Stimulated activated CD8-positive, alpha-beta memory T cell treated with anti-CD3 and anti-CD28 coated beads, Interleukin-15, amount 100 ng/mL, for 24 hours (primary cell): Measurements from ENCODE around the gene MR1.
"Not testable (repeated sequence)": the region's sequence is repeated elsewhere in the genome, so short reads cannot be mapped to it uniquely, and the experiment has no call there.

ENCODE experiments used
- DNase-seq: peaks from one replicate; pipeline ENCODE4 v3.0.0-alpha.2; 2020; ENCODE audit warnings: low read depth

The MR1 gene

DNA sequence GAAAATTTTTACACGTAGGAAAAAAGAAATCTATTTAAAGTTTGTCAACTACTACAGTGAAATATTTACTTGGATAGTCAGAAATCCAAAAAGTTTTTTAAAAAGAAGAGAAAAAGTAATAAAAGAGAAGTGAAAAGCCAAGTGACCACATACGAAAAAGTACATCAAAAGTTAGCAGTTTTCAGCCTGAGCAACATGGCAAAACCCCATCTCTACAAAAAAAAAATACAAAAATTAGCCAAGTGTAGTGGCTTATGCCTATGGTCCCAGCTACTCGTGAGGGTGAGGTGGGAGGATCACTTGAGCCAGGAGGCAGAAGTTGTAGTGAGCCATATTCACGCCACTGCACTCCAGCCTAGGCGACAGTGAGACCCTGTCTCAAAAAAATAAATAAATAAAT lies 5.2 kb upstream of the MR1 start:
- no peak for DNase-seq

DNA sequence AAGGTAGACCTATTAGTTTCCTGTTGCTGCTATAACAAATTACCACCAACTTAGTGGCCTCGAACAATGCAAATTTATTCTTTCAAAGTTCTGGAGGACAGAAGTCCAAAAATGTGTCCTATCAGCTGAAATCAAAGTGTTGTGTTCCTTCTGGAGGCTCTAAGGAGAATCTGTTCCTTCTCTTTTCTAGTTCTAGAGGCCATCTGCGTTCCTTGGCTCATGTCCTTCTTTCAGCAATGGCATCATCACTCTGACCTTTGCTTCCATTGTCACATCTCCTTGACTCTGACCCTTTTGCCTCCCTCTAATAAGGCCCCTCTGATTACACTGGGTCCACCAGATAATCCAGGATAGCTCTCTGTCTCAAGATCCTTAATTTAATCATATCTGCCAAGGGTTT lies 1.2 kb upstream of the MR1 start:
- no peak for DNase-seq

DNA sequence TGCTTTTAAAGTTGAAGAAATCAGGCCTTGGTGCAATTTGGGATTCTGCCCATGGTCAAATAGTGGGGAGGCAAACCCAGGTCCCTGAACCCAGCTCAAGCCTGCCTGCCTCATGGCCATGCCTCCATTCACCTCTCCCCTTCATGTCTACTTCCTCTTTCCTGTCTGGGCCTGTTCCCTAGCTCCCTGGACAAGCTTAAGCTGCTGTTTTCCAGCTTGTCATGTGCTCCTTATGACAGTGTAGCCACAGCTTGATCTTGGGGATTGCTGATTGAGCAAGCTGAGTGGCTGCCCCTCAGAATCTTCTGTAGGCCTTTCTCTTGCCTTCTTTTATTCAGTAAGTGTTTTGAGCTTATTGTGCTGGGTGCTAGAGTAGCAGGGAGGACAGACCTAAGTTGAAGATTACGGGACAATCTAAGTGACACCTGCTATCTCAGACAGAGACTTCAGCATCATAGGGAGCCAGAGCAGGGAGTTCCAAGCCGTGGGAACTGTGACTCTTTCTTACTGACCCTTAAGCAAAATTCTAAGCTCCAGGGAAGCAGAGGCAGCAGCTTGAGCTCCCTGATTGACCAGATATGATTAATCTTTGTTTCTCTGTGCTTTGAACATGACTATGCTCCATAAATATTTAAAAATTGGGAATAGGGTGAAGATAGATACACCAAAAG lies 520 bp upstream of the MR1 start:
- DNase-seq: no peak

GRCh38 chr1:181035210-181035609 lies 1.4 kb downstream of the MR1 start:
- not testable (repeated sequence) for DNase-seq

GRCh38 chr1:181036107-181036836 lies 2.5 kb downstream of the MR1 start:
- DNase-seq: no peak

DNA sequence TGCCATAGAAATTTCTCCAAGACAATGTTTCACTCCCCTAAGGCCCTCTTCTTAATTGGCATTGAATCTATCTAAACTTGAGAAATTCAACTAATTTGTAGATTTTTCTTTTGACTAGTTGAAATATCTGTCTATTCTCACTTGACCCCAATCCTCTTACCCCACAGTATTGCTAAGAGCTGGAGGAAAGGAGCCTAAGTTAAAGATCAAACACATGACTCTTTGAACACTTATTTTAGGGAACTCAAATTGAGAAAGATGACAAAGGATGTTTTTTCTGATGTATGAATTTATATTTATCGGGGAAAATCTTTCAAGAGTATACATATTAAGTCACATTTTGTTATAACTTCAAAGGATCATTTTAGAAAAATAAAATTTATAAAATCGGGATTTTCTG lies 3.6 kb downstream of the MR1 start:
- DNase-seq: no peak

DNA sequence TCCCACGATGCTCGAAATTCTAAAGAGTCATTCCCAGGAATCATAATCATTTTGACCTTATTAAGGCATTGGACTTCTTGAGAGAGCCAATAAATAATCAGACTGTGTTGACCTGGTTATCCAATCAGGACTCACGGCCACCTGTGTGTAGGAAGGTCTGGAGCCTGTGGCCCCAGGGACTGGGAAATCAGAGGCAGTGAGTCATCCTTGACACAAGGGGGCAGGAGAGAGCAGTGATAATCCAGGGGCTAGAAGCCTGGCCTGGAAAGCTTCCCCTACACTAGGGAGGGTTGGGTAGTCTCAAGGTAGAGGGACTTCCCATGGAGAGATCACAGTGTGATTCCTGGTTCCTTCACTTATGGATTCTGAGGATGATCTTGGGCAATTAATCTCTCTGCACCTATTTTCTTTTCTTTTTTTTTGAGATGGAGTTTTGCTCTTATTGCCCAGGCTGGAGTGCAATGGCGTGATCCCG lies 4.7 kb downstream of the MR1 start:
- no peak for DNase-seq

- DNase-seq: no peak
Measured at GRCh38 chr1:181040284-181040865, 6.6 kb downstream of the MR1 start.

GRCh38 chr1:181043025-181043888 lies 9.5 kb downstream of the MR1 start:
- DNase-seq: no peak

GRCh38 chr1:181044449-181044966 lies 10.7 kb downstream of the MR1 start:
- DNase-seq: no peak

GRCh38 chr1:181045946-181046345 lies 12.2 kb downstream of the MR1 start:
- DNase-seq: not testable (repeated sequence)

DNA sequence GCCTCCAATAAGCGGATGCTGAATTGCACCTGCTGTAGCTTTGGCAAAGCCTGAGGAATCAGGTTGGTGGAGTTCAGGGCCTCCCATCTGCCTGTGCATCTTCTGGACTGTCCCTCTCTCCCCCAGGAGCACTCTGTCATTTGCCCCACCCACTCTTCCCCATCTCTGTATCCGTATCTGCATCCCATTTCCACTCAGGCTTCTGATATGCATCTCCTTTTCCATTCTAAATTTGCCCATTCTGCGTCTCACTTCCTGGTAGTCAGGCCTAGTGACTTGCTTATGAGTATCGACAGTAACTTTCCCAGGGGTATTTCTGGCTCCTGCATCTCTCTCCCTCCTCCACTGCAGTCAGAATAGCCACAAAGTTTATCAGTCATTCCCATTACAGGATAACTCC lies 15.6 kb downstream of the MR1 start:
- DNase-seq: no peak

- no peak for DNase-seq
Measured at GRCh38 chr1:181050922-181051321, 17.1 kb downstream of the MR1 start.

DNA sequence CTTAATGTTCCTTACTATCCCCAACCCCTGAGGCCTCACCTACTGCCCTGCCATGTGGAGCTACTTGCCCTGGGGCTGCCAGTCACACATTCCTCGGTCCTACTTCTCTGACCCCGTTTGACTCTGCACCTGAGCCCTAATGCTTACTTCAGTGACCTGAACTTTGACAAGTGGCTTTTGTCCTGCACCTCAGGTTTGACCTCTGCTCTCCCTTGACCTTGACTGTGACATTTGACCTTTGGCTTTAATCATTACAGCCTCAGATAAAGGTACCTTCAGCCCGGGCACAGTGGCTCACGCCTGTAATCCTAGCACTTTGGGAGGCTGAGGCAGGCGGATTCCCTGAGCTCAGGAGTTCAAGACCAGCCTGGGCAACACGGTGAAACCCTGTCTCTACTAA lies 22.8 kb downstream of the MR1 start:
- DNase-seq: no peak

DNA sequence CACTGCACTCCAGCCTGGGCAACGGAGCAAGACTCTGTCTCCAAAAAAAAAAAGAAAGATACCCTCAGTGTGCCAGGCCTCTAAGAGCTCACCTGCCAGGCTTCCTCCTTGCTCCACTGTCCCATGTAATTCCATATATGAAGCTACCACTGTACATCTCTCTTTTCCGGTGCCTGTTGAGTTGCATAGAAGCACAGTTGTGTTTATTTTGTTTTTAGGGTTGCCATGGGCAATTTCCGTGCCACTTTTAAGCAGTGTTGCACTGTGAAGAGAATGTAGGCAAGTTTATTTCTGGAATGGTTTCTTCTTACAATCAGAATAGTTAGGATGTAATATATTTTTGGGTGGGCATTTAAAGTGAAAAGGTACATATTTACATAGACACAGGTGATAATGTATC lies 23.3 kb downstream of the MR1 start:
- DNase-seq: no peak

- no peak for DNase-seq
Measured at GRCh38 chr1:181059435-181059834, 25.7 kb downstream of the MR1 start.

DNA sequence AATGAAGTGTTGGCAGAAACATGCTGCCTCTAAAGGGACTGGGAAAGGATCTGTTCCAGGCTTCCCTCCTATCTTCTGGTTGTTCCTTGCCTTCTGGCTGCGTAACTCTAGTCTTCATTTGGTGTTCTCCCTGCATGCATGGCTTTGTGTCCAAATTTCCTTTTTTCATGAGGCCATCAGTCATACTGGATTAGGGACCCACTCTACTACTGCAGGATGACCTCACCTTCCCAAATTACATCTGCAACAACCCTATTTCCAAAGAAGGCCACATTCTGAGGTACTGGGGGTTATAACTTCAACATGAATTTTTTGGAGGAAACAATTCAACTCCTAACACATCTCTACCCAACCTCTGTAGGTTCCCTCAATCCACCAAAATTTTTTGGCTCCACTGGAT lies 26.3 kb downstream of the MR1 start:
- no peak for DNase-seq

GRCh38 chr1:181060947-181061346 lies 27.2 kb downstream of the MR1 start:
- not testable (repeated sequence) for DNase-seq

GRCh38 chr1:181061487-181061886 lies 27.7 kb downstream of the MR1 start:
- no peak for DNase-seq

- no peak for DNase-seq
Measured at GRCh38 chr1:181061891-181062835, 28.4 kb downstream of the MR1 start.

DNA sequence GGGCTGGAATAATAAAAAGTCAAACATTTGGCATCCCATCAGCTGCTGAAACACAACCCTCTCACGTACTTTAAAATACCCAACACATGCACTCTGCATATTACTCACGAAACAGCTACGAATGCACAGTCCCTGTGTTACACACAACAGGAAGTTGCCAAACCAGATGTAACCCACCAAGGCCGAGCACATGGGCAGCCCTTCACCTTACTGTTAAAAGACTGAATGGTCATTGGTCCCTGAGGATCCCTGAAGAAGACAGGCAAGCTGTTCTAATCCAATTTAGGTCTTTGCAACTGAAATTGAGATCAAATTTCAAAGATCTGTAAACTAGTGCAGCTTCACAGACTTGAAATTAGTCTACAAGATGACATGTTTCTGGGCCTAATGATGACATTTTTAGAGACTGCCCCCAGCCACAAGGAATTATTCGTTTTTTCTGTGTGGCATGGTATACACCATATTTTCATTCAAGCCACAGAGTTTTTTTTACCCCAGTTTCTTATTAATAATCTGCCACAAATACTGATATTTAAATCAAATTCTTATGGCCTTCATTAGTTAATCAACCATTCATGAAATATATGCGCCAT lies 29.1 kb downstream of the MR1 start:
- no peak for DNase-seq
